ENCODE measurements around the gene SRSF9. TPM values are rescaled to one million over a fixed set of nuclear protein-coding genes. Genes with fewer than 3 reads are reported as not detected.

The SRSF9 gene
- total RNA-seq, 2 donors from 2014 or later: 291 to 324 TPM

- peaks cover 44% of the 10 kb centered on the region for H3K36me3 Mint-ChIP-seq (ENCODE audit: low read depth)
- no peak overlapping the region for H3K4me3 Mint-ChIP-seq
- 92 to 94% methylated on average over 6 to 7 of the region's 7 CpGs for WGBS, 2 experiments (ENCODE audit: insufficient coverage in 1 of 2, insufficient read length in 1 of 2)
- H3K27ac ChIP-seq (ENCODE audit: low read depth, low read length): no peak overlapping the region
- H3K36me3 ChIP-seq (ENCODE audit: control insufficient read depth, insufficient read depth, low read length): peaks cover 40% of the 10 kb centered on the region
- no peaks in the 10 kb centered on the region for H3K9me3 ChIP-seq (ENCODE audit: control insufficient read depth, low read length)
- H3K4me3 ChIP-seq (ENCODE audit: low read length): no peak overlapping the region
- H3K4me1 Mint-ChIP-seq: no peaks in the 10 kb centered on the region
- no peak overlapping the region for H3K27ac Mint-ChIP-seq
- TF ChIP-seq CTCF (conservative IDR thresholded peaks at IDR 0.05): no peak
- H3K27me3 ChIP-seq (ENCODE audit: control insufficient read depth, insufficient read depth, low read length, poor library complexity, severe bottlenecking): no peaks in the 10 kb centered on the region
- H3K27me3 Mint-ChIP-seq (ENCODE audit: insufficient read depth): no peaks in the 10 kb centered on the region
- H3K4me1 ChIP-seq (ENCODE audit: control insufficient read depth, insufficient read depth, low read length): no peaks in the 10 kb centered on the region
- no peaks in the 10 kb centered on the region for H3K9me3 Mint-ChIP-seq
- no peak for DNase-seq
- no peak overlapping the region for H3K9ac ChIP-seq (ENCODE audit: extremely low read depth, low read length, poor library complexity, severe bottlenecking)
Observed at GRCh38 chr12:120514002-120514401, 44.5 kb upstream of the SRSF9 start.

- H3K27me3 Mint-ChIP-seq (ENCODE audit: insufficient read depth): no peaks in the 10 kb centered on the region
- peaks cover 43% of the 10 kb centered on the region for H3K36me3 Mint-ChIP-seq (ENCODE audit: low read depth)
- no peak overlapping the region for H3K4me3 Mint-ChIP-seq
- Histone ChIP-seq H3K36me3 (ENCODE audit: control insufficient read depth, insufficient read depth, low read length) (peaks cover 41% of the 10 kb centered on the region), H3K9me3 (ENCODE audit: control insufficient read depth, low read length) (no peaks in the 10 kb centered on the region), H3K27me3 (ENCODE audit: control insufficient read depth, insufficient read depth, low read length, poor library complexity, severe bottlenecking) (no peaks in the 10 kb centered on the region), H3K9ac (ENCODE audit: extremely low read depth, low read length, poor library complexity, severe bottlenecking) (no peak overlapping the region), H3K27ac (ENCODE audit: low read depth, low read length) (no peak overlapping the region), H3K4me3 (ENCODE audit: low read length) (no peak overlapping the region), H3K4me1 (ENCODE audit: control insufficient read depth, insufficient read depth, low read length) (no peaks in the 10 kb centered on the region)
- TF ChIP-seq CTCF (conservative IDR thresholded peaks at IDR 0.05): no peak
- 94 to 97% methylated on average over 8 of the region's 8 CpGs for WGBS, 2 experiments (ENCODE audit: insufficient coverage in 1 of 2, insufficient read length in 1 of 2)
- no peaks in the 10 kb centered on the region for H3K4me1 Mint-ChIP-seq
- no peak overlapping the region for H3K27ac Mint-ChIP-seq
- DNase-seq: no peak
- no peaks in the 10 kb centered on the region for H3K9me3 Mint-ChIP-seq
Observed at GRCh38 chr12:120508537-120508936, 39.0 kb upstream of the SRSF9 start.

GRCh38 chr12:120504587-120504986, 35.0 kb upstream of the SRSF9 start:
- Histone ChIP-seq H3K4me3 (ENCODE audit: low read length) (no peak overlapping the region), H3K9ac (ENCODE audit: extremely low read depth, low read length, poor library complexity, severe bottlenecking) (no peak overlapping the region), H3K27ac (ENCODE audit: low read depth, low read length) (no peak overlapping the region), H3K4me1 (ENCODE audit: control insufficient read depth, insufficient read depth, low read length) (no peaks in the 10 kb centered on the region), H3K27me3 (ENCODE audit: control insufficient read depth, insufficient read depth, low read length, poor library complexity, severe bottlenecking) (no peaks in the 10 kb centered on the region), H3K9me3 (ENCODE audit: control insufficient read depth, low read length) (no peaks in the 10 kb centered on the region), H3K36me3 (ENCODE audit: control insufficient read depth, insufficient read depth, low read length) (peaks cover 51% of the 10 kb centered on the region)
- 72 to 89% methylated on average over 3 to 4 of the region's 4 CpGs for WGBS, 2 experiments (ENCODE audit: insufficient coverage in 1 of 2, insufficient read length in 1 of 2)
- no peak for DNase-seq
- no peaks in the 10 kb centered on the region for H3K9me3 Mint-ChIP-seq
- no peak overlapping the region for H3K27ac Mint-ChIP-seq
- H3K36me3 Mint-ChIP-seq (ENCODE audit: low read depth): peaks cover 53% of the 10 kb centered on the region
- no peak for TF ChIP-seq CTCF (conservative IDR thresholded peaks at IDR 0.05)
- no peak overlapping the region for H3K4me3 Mint-ChIP-seq
- no peaks in the 10 kb centered on the region for H3K4me1 Mint-ChIP-seq
- no peaks in the 10 kb centered on the region for H3K27me3 Mint-ChIP-seq (ENCODE audit: insufficient read depth)
